Endodermal cell (in vitro differentiated cells): ENCODE data around the gene MDFIC. TPM values are rescaled to one million over a fixed set of nuclear protein-coding genes. Genes with fewer than 3 reads are reported as not detected.

ENCODE experiments used
- DNase-seq: peaks from one replicate; pipeline ENCODE4 v3.0.0-alpha.2; 2017
- H3K27ac ChIP-seq: 2 replicates; pipeline ENCODE4 v1.5.1; 2013; ENCODE audit warnings: mild to moderate bottlenecking, low read depth, low read length, moderate library complexity
- H3K27me3 ChIP-seq: 2 replicates; pipeline ENCODE4 v1.6.1; 2013; ENCODE audit warnings: mild to moderate bottlenecking, low read length, moderate library complexity; ENCODE audit not compliant: insufficient read depth, control insufficient read depth, poor library complexity, severe bottlenecking
- H3K36me3 ChIP-seq: 2 replicates; pipeline ENCODE4 v1.7.0; 2013; ENCODE audit warnings: mild to moderate bottlenecking, low read length, moderate library complexity; ENCODE audit not compliant: control insufficient read depth, insufficient read depth
- H3K4me1 ChIP-seq: one replicate; pipeline ENCODE4 v1.7.0; 2013; ENCODE audit warnings: low read length; ENCODE audit not compliant: control insufficient read depth, insufficient read depth
- H3K4me3 ChIP-seq: 2 replicates; pipeline ENCODE4 v1.5.1; 2013; ENCODE audit warnings: mild to moderate bottlenecking, low read length, moderate library complexity
- H3K9ac ChIP-seq: 2 replicates; pipeline ENCODE4 v1.6.1; 2013; ENCODE audit warnings: mild to moderate bottlenecking, low read length, moderate library complexity; ENCODE audit not compliant: poor library complexity, severe bottlenecking; ENCODE audit errors: extremely low read depth
- H3K9me3 ChIP-seq: 2 replicates; pipeline ENCODE4 v1.6.1; 2013; ENCODE audit warnings: mild to moderate bottlenecking, low read length, moderate library complexity; ENCODE audit not compliant: control insufficient read depth
- H3K27ac Mint-ChIP-seq: 2 replicates; pipeline ENCODE4 v1.8.0; 2020; ENCODE audit warnings: mixed read lengths
- H3K27me3 Mint-ChIP-seq: 2 replicates; pipeline ENCODE4 v1.8.0; 2021; ENCODE audit warnings: mild to moderate bottlenecking, mixed read lengths; ENCODE audit not compliant: insufficient read depth
- H3K36me3 Mint-ChIP-seq: 2 replicates; pipeline ENCODE4 v1.8.0; 2020; ENCODE audit warnings: low read depth, mixed read lengths
- H3K4me1 Mint-ChIP-seq: 2 replicates; pipeline ENCODE4 v1.8.0; 2020; ENCODE audit warnings: mixed read lengths
- H3K4me3 Mint-ChIP-seq: 2 replicates; pipeline ENCODE4 v1.8.0; 2020; ENCODE audit warnings: mild to moderate bottlenecking, moderate library complexity, mixed read lengths
- H3K9me3 Mint-ChIP-seq: 2 replicates; pipeline ENCODE4 v1.8.0; 2020; ENCODE audit warnings: mild to moderate bottlenecking, mixed read lengths
- WGBS, 2 experiments: methylation state at CpG; one replicate each; pipeline versions ENCODE4 v1.1.5 to v1.1.7; 2013; ENCODE audit warnings: missing lambda C conversion rate in 2 of 2, mixed read lengths in 1 of 2; ENCODE audit not compliant: insufficient coverage in 1 of 2, insufficient read length in 1 of 2; 5-methylcytosine and 5-hydroxymethylcytosine counted together
- total RNA-seq, 2 donors: library from RNA; stranded (reverse); fragmentation: NEBNext Ultra II Directional in 1 of 2; extraction: Animal tissue kit (Norgen Biotek cat#: 25700) in 1 of 2; gene quantifications; 2 replicates in 1 of 2; 3 replicates in 1 of 2; pipeline ENCODE4 v1.2.1, GENCODE V29; 2021
- TF ChIP-seq, protein P1 (sequence below): fragments of 200-600 bp; sonication (generic); conservative IDR thresholded peaks from 2 replicates; pipeline ENCODE4 v1.5.0; 2021; ENCODE audit warnings: antibody characterized with exemption, mild to moderate bottlenecking

Gene MDFIC
- total RNA-seq, 2 donors from 2014 or later, result 7.4 to 15.1 TPM

DNA sequence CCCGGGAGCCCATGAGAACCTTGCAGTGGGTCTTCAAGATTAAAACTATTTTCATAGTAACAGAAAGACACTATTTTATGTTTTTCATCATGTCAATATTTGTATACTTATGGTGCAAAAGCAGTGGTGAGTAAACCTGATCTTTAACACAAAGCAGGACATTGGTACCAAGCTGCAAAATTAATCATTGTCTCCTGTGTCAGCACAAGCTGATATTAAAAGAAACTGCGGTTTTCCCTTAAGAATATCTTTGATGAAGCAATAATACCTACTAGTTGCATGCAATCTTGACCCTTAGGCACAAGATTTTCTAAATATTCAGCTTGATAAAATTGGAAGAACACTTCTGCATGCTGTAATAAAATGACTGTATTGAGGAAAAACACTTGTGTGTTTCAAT, 121.7 kb downstream of the MDFIC start:
- Mint-ChIP-seq H3K36me3 (no peaks in the 10 kb centered on the region), H3K9me3 (no peaks in the 10 kb centered on the region), H3K4me1 (no peaks in the 10 kb centered on the region), H3K27ac (no peak overlapping the region), H3K4me3 (no peak overlapping the region), H3K27me3 (peaks cover 1% of the 10 kb centered on the region)
- no peaks in the 10 kb centered on the region for H3K36me3 ChIP-seq
- WGBS, 2 experiments, result 76 to 100% methylated on average over 1 to 2 of the region's 2 CpGs
- H3K4me1 ChIP-seq, result no peaks in the 10 kb centered on the region
- TF ChIP-seq, protein P1, sequence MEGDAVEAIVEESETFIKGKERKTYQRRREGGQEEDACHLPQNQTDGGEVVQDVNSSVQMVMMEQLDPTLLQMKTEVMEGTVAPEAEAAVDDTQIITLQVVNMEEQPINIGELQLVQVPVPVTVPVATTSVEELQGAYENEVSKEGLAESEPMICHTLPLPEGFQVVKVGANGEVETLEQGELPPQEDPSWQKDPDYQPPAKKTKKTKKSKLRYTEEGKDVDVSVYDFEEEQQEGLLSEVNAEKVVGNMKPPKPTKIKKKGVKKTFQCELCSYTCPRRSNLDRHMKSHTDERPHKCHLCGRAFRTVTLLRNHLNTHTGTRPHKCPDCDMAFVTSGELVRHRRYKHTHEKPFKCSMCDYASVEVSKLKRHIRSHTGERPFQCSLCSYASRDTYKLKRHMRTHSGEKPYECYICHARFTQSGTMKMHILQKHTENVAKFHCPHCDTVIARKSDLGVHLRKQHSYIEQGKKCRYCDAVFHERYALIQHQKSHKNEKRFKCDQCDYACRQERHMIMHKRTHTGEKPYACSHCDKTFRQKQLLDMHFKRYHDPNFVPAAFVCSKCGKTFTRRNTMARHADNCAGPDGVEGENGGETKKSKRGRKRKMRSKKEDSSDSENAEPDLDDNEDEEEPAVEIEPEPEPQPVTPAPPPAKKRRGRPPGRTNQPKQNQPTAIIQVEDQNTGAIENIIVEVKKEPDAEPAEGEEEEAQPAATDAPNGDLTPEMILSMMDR, result no peak
- no peak for DNase-seq
- H3K9me3 ChIP-seq, result peaks cover 10% of the 10 kb centered on the region
- H3K27ac ChIP-seq, result no peak overlapping the region
- no peaks in the 10 kb centered on the region for H3K27me3 ChIP-seq
- no peak overlapping the region for H3K4me3 ChIP-seq
- H3K9ac ChIP-seq, result no peak overlapping the region

DNA sequence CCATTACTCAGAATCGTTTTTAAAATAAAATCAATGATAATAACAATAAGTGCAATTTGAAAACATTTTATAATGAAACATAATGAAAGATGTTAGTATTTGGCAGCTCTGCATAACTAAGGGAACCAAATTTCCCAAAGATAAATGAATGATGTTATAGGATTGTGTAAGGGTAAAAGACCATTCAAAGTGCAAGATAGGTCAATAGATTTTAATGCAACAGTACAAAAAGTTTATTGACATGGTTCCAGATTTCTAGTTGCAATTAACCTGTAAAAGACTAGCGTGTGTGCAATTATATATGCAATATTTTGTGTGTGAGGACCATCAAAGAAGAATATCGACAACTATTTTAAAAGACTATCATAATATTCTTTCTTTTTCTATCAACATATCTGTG, 122.3 kb downstream of the MDFIC start:
- WGBS, 2 experiments, result 83% methylated on average over 1 of the region's 3 CpGs; no CpG with 5 or more reads in 1 of the 2 experiments
- H3K27me3 Mint-ChIP-seq, result peaks cover 1% of the 10 kb centered on the region
- H3K27ac Mint-ChIP-seq, result no peak overlapping the region
- no peak overlapping the region for H3K4me3 ChIP-seq
- H3K9me3 Mint-ChIP-seq, result no peaks in the 10 kb centered on the region
- no peaks in the 10 kb centered on the region for H3K4me1 Mint-ChIP-seq
- H3K9me3 ChIP-seq, result peaks cover 16% of the 10 kb centered on the region
- no peaks in the 10 kb centered on the region for H3K4me1 ChIP-seq
- H3K9ac ChIP-seq, result no peak overlapping the region
- TF ChIP-seq, protein P1, result no peak
- H3K4me3 Mint-ChIP-seq, result no peak overlapping the region
- no peaks in the 10 kb centered on the region for H3K36me3 ChIP-seq
- H3K27me3 ChIP-seq, result no peaks in the 10 kb centered on the region
- no peaks in the 10 kb centered on the region for H3K36me3 Mint-ChIP-seq
- no peak overlapping the region for H3K27ac ChIP-seq
- DNase-seq, result no peak

DNA sequence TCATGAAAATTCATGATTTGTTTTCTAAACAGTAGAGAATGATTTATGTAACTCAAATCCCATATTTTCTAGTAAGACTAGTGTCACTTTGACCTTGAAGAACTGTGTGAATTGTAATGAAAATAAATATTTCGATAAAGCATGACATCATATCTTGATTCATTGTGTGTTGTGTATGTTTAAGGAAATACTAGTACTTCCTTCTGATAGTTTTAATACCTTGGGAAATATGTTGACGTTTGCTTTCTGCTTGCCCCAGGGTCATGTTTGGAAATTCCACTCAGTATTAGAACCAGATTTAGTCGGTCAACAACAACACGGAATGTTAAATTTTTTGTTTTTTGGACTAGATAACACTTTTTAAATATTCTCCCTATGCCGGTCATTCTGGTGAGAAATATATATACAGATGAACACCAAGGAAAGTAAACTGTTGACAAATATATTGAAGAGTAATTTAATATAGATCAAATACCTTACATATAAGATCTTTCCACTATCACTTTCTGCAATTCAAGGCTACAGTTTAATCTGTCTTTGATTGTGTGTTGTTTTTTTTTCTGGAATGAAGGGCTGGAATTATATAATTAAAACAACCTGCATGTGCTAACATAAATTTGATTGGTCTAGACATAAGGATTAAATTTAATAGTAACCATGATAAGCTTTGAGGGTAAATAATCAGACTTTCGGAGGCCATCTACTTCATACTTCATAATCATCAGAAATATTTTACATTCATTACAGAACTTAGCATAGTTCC, 126.2 kb downstream of the MDFIC start:
- Mint-ChIP-seq H3K4me1 (no peaks in the 10 kb centered on the region), H3K4me3 (no peak overlapping the region), H3K9me3 (no peaks in the 10 kb centered on the region), H3K27me3 (no peaks in the 10 kb centered on the region), H3K36me3 (no peaks in the 10 kb centered on the region), H3K27ac (no peak overlapping the region)
- no peak overlapping the region for H3K9ac ChIP-seq
- no peaks in the 10 kb centered on the region for H3K4me1 ChIP-seq
- TF ChIP-seq, protein P1, result no peak
- 94 to 100% methylated on average over 1 to 5 of the region's 6 CpGs for WGBS, 2 experiments
- no peak for DNase-seq
- peaks cover 26% of the 10 kb centered on the region for H3K9me3 ChIP-seq
- no peaks in the 10 kb centered on the region for H3K36me3 ChIP-seq
- no peaks in the 10 kb centered on the region for H3K27me3 ChIP-seq
- H3K27ac ChIP-seq, result no peak overlapping the region
- peak overlapping the region; percentile 3 for H3K4me3 ChIP-seq
